GM19468 (cell line): ENCODE measurements around the gene PRR18.
A peak's percentile ranks its signal among the peaks of the same experiment; 100 is the strongest.

Source experiments
- ATAC-seq: cut with Tn5 transposase; IDR thresholded peaks from one replicate; pipeline ENCODE4 v1.9.1; 2021; ENCODE audit warnings: mild to moderate bottlenecking, moderate library complexity, moderate number of reproducible peaks; ENCODE audit not compliant: unreplicated experiment; ENCODE audit errors: extremely low read depth

PRR18 gene

GRCh38 chr6:166334878-166335277 lies 26.7 kb upstream of the PRR18 start:
- no peak for ATAC-seq

- no peak for ATAC-seq
These were observed 25.2 kb upstream of the PRR18 start for GRCh38 chr6:166333172-166333995.

- ATAC-seq = no peak
These were observed 23.6 kb upstream of the PRR18 start for GRCh38 chr6:166331503-166332415.

DNA sequence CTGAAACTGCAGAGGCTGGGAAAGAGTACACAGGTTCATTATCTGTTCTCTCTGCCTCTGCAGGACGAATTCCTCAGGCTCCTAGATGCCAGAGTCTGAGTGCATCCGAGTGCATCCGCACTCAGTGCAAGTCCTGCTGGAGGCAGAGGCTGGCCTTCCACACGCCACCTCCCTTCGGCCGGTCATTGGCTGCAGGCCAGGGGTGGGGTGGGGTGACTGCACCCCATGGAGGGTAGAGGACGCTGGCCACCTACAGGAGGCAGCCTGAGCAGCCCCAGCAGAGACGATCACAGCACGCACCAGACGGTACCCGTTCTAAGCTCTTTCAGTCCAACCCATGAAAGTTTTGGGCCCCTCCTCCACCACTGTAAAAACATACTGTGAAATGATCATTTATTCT lies 22.4 kb upstream of the PRR18 start:
- no peak for ATAC-seq

DNA sequence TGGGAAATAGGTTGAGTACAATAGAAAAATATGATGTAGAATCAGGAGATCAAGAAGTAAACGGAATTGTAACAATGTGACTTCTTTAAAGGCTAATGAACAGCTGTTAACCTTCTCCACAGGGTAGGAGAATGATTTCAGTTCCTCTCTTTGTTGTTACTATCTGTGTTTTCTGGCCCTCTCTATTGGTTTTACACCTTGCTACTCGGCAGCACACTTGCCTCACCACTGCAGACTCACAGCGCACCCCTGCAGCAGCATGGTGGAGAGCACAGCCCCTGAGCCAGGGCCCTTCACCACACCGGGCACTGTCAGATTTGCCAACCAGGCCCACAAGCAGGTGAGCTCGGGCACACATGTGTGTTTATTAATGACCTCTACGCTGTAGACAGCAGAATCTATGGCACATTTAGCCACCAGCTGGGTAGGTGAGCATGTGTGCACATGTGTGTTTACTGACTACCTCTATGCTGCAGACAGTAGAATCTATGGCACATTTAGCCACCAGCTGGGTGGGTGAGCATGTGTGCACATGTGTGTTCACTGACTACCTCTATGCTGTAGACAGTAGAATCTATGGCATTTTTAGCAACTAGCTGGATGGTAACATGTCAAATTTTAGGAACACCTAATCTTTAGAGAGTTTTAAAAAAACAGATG lies 17.3 kb upstream of the PRR18 start:
- peak; percentile 56 for ATAC-seq

GRCh38 chr6:166323395-166323794 lies 15.2 kb upstream of the PRR18 start:
- ATAC-seq = no peak

DNA sequence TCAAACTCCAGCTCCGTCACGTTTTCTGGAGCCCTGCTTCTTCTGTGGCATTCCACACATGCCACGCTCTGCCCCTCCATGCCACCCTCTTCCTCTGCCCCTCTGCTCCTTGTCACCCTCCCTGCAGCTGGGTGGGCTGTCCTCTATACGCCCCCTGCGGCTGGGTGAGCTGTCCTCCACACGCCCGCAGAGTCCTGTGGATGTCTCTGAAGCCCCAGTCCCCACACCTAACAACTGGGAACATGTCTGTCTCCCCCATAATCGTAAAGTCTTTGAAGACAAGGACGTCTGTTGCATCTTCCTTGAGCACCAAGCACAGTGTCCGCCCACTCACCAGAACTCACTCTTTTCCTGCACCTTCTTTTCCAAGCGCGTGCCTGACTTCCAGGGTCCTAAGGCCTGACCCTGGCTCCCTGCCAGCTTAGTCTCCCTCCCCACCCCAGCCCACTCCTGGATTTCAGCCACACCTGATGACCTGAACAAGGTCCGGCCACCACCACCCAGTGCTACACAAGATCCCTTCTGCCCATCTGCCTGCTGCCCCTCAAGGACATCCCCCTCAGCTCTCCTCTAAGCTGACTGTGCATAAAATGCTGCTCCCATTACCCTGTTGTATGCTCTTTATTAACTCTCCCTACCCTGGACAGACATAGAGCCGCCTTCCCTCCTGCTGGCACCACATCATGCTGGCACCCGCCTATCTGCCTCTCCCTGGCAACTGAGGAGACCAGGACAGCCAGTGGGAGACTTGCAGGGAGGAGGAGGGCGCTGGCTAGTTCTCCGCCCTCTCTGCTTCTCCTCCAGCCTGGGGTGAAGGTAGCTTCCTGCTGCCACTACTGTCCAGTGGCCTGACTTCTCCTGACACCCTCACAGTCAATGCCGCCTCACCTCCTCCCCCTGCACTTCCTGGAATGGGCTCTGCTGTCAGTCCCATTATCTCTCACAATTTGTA lies 10.7 kb upstream of the PRR18 start:
- no peak for ATAC-seq

DNA sequence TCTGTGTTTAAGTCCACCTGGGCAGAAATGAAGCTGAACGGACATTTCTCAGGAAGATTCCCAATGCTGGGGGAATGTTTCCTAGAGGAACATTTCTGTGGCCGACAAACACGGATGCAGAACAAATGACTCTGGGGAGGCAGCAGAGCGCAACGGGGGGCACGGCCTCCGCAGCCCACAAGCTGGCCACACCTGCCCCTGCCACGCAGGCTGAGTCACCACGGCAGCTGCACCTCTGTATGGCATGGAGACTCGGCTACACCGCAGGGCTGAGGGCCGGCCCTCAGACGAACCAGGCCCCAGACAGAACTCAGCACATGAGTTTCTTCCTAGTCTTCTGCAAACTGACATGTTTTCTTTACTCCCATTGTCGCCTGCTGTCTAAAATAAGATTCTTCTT lies 10.0 kb upstream of the PRR18 start:
- no peak for ATAC-seq

DNA sequence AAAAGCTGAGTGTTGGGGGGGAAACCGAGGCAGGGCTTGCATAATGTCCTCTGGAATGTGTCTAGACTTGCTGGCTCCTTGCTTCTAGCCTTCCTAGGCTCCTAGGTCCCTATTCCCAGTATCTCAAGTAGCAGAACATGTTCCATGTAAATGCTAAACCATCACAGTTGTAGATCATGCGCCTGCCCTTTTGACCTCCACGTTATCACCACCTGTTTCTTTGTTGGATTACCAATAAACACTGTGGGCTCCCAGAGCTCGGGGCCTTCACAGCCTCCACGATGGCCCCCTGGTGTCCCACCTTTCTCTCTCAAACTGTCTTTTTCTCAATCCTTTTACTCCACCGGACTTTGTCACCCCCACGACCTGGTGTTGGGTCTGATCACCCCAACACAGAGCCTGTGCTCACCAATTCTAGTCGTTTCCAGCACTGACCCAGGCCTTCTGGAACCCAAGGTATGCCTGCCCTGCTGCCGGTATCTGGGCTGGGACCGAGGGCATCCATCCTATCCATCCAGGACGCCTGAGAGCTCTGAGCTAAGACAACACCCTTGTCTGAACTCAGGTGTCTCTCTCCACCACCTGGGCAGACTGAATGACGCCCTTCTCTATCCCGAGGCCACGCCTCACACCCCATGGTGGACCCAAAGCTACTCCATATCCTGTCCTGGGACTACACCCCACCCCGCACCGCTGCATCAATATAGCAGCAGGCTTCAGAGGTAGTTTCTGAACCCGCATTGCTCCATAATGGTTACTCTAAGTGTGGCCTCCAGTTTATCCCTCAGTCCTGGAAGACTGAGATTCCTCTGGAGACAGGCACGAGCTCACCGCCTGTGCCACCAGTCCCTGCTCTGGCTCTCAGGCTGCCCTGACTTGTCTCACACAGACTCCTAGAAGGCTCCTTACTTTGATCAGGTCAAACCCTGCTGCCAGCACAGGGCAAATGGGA lies 9.3 kb upstream of the PRR18 start:
- ATAC-seq = no peak

GRCh38 chr6:166315436-166315835 lies 7.2 kb upstream of the PRR18 start:
- no peak for ATAC-seq

GRCh38 chr6:166314454-166314853 lies 6.3 kb upstream of the PRR18 start:
- no peak for ATAC-seq

- ATAC-seq = no peak
These were observed 5.3 kb upstream of the PRR18 start for GRCh38 chr6:166313255-166314070.

- ATAC-seq = no peak
These were observed 4.6 kb upstream of the PRR18 start for GRCh38 chr6:166312832-166313231.

DNA sequence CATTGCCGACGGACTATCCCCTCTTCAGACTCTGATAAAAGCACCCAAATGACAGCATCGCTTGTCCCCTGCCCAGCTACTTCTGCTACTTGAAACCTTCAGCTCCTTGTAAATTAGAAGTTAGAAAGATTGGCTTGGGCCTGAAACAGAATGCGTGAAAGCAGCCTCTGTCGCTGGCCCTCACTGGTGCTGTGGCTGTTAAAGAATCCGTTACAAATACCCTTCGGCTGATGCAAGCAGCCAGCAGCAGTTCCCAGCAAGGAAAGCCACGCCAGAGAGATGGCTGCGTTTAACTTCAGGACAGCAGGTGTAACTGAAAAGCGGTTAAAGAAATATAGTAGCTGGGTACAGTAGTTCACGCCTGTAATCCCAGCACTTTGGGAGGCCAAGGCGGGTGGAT lies 2.4 kb upstream of the PRR18 start:
- ATAC-seq = no peak

DNA sequence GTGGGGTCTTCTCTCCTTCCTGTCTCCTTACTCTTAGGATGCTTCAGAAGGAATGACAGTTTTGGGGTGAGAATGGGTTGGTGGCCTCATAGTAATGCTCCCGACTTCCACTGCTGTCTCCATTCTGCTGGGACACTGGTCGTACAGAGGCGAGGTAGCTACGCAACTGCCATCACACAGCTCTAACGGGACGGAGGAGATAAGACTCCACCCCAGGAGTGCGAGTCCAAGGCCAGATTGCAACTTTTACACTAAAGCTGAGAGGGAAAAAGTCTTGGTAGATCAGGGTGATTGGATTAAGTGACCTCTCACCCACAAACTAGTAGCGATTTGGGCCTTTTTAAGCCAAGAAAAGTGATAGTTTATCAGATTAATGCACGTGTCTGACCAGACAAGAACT lies 1.8 kb upstream of the PRR18 start:
- ATAC-seq = no peak

DNA sequence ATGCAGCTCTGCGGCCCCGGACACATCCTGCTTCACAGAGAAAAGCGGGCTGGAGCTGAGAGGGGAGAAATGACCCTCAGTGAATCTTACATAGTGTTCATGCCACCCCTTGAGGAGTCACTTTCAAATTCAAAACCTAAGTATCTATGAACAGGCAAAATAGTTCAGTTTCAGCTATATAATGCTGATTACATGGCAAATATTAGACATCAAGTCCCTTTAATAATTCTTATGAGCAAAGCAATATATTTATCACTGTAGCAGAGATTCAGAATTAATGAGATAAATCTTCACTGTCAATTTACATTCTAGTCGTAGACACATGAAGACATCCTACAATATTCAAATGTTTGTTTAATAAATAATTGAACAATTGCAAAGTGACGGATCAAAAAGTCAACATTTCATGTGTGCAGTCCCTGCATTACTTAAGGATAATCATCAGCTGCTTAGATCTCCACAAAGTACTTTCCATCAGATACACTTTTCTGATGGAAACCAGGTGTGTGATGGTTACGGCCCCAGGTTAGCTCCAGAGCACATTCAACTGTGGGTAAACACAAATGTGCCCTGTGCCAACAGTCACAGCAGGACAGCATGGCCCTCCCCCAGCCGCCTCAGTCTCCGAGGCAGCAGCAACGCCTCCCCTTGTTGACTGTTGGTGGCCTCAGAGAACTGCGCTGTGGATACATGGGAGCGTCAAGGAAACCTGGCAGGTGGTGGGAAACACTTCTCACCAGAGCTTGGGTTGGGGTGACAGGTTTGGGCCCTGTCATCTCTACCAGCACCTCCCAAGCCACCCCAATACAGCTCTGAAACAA lies 787 bp upstream of the PRR18 start:
- no peak for ATAC-seq
